KG1 (cell line): ENCODE measurements around the gene USP46.

Experiments used
- DNase-seq: peaks from one replicate; lab custom pipeline; 2025; lab: John Stamatoyannopoulos, UW

Gene USP46

GRCh38 chr4:52573551-52573950 lies 85.5 kb downstream of the USP46 start:
- no peak for DNase-seq

- no peak for DNase-seq
Observed at GRCh38 chr4:52572936-52573485, 86.1 kb downstream of the USP46 start.

GRCh38 chr4:52568351-52568750 lies 90.8 kb downstream of the USP46 start:
- DNase-seq, result no peak

- DNase-seq, result no peak
Observed at GRCh38 chr4:52566136-52567031, 92.7 kb downstream of the USP46 start.

- no peak for DNase-seq
Observed at GRCh38 chr4:52560844-52561280, 98.2 kb downstream of the USP46 start.

- DNase-seq, result no peak
Observed at GRCh38 chr4:52555356-52555716, 103.8 kb downstream of the USP46 start.

- no peak for DNase-seq
Observed at GRCh38 chr4:52554612-52555355, 104.3 kb downstream of the USP46 start.

- no peak for DNase-seq
Observed at GRCh38 chr4:52552778-52553177, 106.3 kb downstream of the USP46 start.

- no peak for DNase-seq
Observed at GRCh38 chr4:52551487-52551886, 107.6 kb downstream of the USP46 start.

- DNase-seq, result no peak
Observed at GRCh38 chr4:52550186-52550585, 108.9 kb downstream of the USP46 start.

GRCh38 chr4:52548818-52549570 lies 110.1 kb downstream of the USP46 start:
- DNase-seq, result no peak

GRCh38 chr4:52546449-52546848 lies 112.7 kb downstream of the USP46 start:
- no peak for DNase-seq

- no peak for DNase-seq
Observed at GRCh38 chr4:52545099-52546069, 113.7 kb downstream of the USP46 start.
